Astrocyte (in vitro differentiated cells and primary cell): ENCODE data around the gene IL16.

Experiments
- EZH2 ChIP-seq: IDR thresholded peaks from 2 replicates; pipeline ENCODE4 v1.6.1; 2012; ENCODE audit warnings: mild to moderate bottlenecking, low read length, inconsistent platforms; ENCODE audit not compliant: insufficient read depth
- TF ChIP-seq, protein P1 (sequence below): IDR thresholded peaks from 2 replicates; pipeline ENCODE4 v1.5.1; 2011; ENCODE audit warnings: low read depth, mild to moderate bottlenecking, inconsistent platforms, low read length, moderate library complexity; ENCODE audit not compliant: insufficient read depth

GRCh38 chr15:81336568-81336967 is 139.9 kb downstream of the IL16 start:
- TF ChIP-seq, protein P1, sequence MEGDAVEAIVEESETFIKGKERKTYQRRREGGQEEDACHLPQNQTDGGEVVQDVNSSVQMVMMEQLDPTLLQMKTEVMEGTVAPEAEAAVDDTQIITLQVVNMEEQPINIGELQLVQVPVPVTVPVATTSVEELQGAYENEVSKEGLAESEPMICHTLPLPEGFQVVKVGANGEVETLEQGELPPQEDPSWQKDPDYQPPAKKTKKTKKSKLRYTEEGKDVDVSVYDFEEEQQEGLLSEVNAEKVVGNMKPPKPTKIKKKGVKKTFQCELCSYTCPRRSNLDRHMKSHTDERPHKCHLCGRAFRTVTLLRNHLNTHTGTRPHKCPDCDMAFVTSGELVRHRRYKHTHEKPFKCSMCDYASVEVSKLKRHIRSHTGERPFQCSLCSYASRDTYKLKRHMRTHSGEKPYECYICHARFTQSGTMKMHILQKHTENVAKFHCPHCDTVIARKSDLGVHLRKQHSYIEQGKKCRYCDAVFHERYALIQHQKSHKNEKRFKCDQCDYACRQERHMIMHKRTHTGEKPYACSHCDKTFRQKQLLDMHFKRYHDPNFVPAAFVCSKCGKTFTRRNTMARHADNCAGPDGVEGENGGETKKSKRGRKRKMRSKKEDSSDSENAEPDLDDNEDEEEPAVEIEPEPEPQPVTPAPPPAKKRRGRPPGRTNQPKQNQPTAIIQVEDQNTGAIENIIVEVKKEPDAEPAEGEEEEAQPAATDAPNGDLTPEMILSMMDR, result peak; percentile 39
- no peak for TF ChIP-seq EZH2
